ENCODE results near the gene MRC2. TPM values are rescaled to one million over a fixed set of nuclear protein-coding genes. Genes with fewer than 3 reads are reported as not detected.

MRC2 gene
- total RNA-seq, 4 donors from 2014 or later = 23.3 to 59.8 (median 39.9) TPM

DNA sequence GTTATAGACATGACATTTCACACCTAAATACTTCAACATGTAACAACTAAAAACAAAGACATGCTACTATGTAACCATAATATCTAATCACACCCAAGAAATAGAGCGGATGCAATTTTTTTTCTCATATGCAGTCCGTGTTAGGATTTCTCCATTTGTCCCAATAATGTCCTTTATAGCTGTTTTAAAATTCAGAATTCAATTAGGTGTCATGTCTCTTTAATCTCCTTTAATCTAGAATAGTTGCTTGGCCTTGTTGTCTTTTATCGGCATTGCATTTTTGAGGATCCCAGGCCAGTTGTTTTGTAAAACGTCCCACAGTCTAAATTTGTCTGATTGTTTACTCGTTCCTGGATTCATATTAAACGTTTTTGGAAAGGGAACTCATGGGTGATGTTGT, 14.5 kb downstream of the MRC2 start:
- no peaks in the 10 kb centered on the region for H3K27me3 ChIP-seq
- H3K27ac ChIP-seq = no peak overlapping the region
- 63 to 72% methylated on average over 6 of the region's 6 CpGs for WGBS, 2 donors (ENCODE audit: low coverage in 1 of 2)
- TF ChIP-seq POLR2AphosphoS5 (IDR thresholded peaks at IDR 0.05) (no peak), POLR2A (IDR thresholded peaks at IDR 0.05) (no peak), EP300 (IDR thresholded peaks at IDR 0.05) (no peak)
- TF ChIP-seq, protein P1, sequence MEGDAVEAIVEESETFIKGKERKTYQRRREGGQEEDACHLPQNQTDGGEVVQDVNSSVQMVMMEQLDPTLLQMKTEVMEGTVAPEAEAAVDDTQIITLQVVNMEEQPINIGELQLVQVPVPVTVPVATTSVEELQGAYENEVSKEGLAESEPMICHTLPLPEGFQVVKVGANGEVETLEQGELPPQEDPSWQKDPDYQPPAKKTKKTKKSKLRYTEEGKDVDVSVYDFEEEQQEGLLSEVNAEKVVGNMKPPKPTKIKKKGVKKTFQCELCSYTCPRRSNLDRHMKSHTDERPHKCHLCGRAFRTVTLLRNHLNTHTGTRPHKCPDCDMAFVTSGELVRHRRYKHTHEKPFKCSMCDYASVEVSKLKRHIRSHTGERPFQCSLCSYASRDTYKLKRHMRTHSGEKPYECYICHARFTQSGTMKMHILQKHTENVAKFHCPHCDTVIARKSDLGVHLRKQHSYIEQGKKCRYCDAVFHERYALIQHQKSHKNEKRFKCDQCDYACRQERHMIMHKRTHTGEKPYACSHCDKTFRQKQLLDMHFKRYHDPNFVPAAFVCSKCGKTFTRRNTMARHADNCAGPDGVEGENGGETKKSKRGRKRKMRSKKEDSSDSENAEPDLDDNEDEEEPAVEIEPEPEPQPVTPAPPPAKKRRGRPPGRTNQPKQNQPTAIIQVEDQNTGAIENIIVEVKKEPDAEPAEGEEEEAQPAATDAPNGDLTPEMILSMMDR (IDR thresholded peaks at IDR 0.05) = no peak
- H3K4me1 ChIP-seq = no peaks in the 10 kb centered on the region
- no peaks in the 10 kb centered on the region for H3K9me3 ChIP-seq
- H3K36me3 ChIP-seq = no peaks in the 10 kb centered on the region
- no peak for ATAC-seq
- no peak overlapping the region for H3K4me3 ChIP-seq

DNA sequence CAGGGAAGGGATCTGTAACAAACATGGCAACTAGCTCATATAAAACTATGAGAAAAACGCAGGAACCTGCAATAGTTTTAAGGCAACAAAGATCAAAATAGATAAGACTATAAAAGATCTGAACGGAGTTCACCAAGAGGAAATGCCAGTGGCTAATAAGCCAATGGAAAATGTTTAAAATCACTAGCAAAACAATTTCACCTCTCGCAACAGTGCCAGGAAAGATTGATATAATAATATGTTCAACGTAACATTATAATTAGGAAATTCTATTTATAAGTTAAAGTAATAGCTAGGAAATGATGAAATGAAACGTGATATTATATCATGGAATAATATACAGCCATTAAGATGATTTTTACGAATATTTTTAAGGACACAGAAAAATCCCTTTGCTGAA, 16.0 kb downstream of the MRC2 start:
- Histone ChIP-seq H3K4me3 (no peak overlapping the region), H3K9me3 (no peaks in the 10 kb centered on the region), H3K36me3 (no peaks in the 10 kb centered on the region), H3K27ac (no peak overlapping the region), H3K27me3 (no peaks in the 10 kb centered on the region), H3K4me1 (peaks cover 0 to under 1% (median 0%) of the 10 kb centered on the region in 3 donors)
- 68 to 76% methylated on average over 6 of the region's 6 CpGs for WGBS, 2 donors (ENCODE audit: low coverage in 1 of 2)
- TF ChIP-seq, protein P1 (IDR thresholded peaks at IDR 0.05) = no peak
- TF ChIP-seq POLR2AphosphoS5 (IDR thresholded peaks at IDR 0.05) (no peak), POLR2A (IDR thresholded peaks at IDR 0.05) (no peak), EP300 (IDR thresholded peaks at IDR 0.05) (no peak)
- ATAC-seq = no peak

DNA sequence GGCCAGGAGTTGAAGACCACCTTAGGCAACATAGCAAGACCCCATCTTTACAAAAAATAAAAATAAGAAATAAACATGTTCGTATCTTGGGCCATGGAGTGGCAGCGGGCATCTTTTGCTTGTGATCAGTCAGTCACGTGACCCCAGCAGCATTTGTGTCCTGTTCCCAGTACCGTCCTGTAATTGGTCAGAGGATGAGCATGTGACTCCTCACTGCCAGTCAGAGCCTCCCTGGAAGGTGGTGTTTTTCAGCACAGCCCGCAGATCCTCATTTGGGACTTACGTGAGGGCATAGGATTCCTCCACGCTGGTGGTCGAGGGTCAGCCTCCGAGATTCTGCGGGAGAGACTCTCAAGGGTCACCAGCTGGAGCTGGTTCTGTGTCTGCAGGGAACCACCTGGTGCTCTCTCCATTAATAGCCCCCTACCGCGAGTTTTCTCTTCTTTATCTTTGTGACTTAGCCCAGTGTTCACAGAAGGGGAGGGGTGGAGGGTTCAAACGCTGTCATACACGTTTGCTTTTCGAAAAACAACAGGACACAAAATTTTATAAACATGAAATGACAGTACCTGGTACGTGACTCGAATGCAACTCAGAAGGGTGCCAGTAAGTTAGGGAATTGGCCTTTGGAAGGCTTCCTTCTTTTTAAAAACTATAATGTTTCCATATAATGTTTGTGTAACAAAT, 17.2 kb downstream of the MRC2 start:
- peaks cover 0 to 12% (median 3%) of the 10 kb centered on the region in 3 donors for H3K4me1 ChIP-seq
- ATAC-seq = no peak

DNA sequence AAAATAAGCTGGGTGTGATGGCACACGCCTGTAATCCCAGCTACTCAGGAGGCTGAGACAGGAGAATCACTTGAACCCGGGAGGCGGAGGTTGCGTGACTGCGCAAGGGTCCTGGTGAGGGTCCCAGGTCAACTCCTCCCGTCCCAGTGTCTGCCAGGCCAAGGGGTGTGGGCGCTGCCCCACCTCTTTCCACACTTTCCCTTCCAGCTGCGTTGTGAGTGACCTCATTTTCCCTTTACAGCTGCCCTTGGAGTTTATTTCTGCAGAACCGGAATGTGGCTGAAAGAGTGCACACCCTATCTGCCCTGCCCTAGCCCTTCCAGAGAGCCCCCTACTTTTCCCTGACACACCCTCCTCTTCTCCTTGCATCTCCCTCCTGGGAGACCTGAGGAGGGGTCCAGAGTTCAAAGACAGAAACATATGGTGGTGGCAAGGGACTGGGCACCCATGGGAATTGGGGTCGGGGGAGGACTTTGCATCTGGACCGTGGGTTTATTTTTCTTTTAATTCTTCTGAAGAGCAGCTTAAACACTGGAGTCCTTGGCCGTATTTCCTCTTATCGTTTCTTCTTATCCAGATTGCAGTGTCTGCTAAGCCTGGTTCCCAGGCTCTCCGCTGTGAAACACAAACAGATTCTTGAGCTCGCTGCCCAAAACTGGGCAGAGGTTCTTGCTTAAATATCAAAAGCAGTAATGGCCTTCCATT, 20.9 kb downstream of the MRC2 start:
- 41 to 53% methylated on average over 9 to 11 of the region's 15 CpGs for WGBS, 2 donors (ENCODE audit: low coverage in 1 of 2)
- TF ChIP-seq EP300 (IDR thresholded peaks at IDR 0.05) = no peak
- TF ChIP-seq POLR2AphosphoS5 (IDR thresholded peaks at IDR 0.05) = no peak
- no peak for TF ChIP-seq POLR2A (IDR thresholded peaks at IDR 0.05)
- TF ChIP-seq, protein P1 (IDR thresholded peaks at IDR 0.05) = no peak

More for the DNA sequence above, 17.2 kb downstream of the MRC2 start:
- WGBS, 2 donors (ENCODE audit: low coverage in 1 of 2) = 61 to 66% methylated on average over 12 to 13 of the region's 17 CpGs
- Histone ChIP-seq H3K4me3 (no peak overlapping the region), H3K36me3 (no peaks in the 10 kb centered on the region), H3K27me3 (no peaks in the 10 kb centered on the region), H3K9me3 (no peaks in the 10 kb centered on the region), H3K27ac (no peak overlapping the region)
- no peak for TF ChIP-seq POLR2A (IDR thresholded peaks at IDR 0.05)
- TF ChIP-seq, protein P1 (IDR thresholded peaks at IDR 0.05) = no peak
- no peak for TF ChIP-seq POLR2AphosphoS5 (IDR thresholded peaks at IDR 0.05)
- TF ChIP-seq EP300 (IDR thresholded peaks at IDR 0.05) = no peak

More for the DNA sequence above, 20.9 kb downstream of the MRC2 start:
- Histone ChIP-seq H3K36me3 (no peaks in the 10 kb centered on the region), H3K4me3 (no peak overlapping the region), H3K27ac (peak overlapping the region in 3 of 4 donors; percentile 24 to 62 (median 44)), H3K9me3 (no peaks in the 10 kb centered on the region), H3K27me3 (peaks cover 28% of the 10 kb centered on the region), H3K4me1 (peaks cover 0 to 27% (median 15%) of the 10 kb centered on the region in 3 donors)
- no peak for ATAC-seq

All from gastroesophageal sphincter (tissue), 4 donors.